ENCODE data around the gene DNAJC5G.
A peak's percentile ranks its signal among the peaks of the same experiment; 100 is the strongest.
"Not testable (repeated sequence)": the region's sequence is repeated elsewhere in the genome, so short reads cannot be mapped to it uniquely, and the experiment has no call there.

Gene DNAJC5G

GRCh38 chr2:27255187-27255586 is 20.0 kb upstream of the DNAJC5G start:
- DNase-seq = no peak

GRCh38 chr2:27255660-27256059 is 19.6 kb upstream of the DNAJC5G start:
- DNase-seq = no peak

GRCh38 chr2:27256855-27257454 is 18.3 kb upstream of the DNAJC5G start:
- DNase-seq = no peak

GRCh38 chr2:27258051-27258450 is 17.2 kb upstream of the DNAJC5G start:
- DNase-seq = no peak

- DNase-seq = no peak
Observed at GRCh38 chr2:27261241-27261925, 13.8 kb upstream of the DNAJC5G start.

DNA sequence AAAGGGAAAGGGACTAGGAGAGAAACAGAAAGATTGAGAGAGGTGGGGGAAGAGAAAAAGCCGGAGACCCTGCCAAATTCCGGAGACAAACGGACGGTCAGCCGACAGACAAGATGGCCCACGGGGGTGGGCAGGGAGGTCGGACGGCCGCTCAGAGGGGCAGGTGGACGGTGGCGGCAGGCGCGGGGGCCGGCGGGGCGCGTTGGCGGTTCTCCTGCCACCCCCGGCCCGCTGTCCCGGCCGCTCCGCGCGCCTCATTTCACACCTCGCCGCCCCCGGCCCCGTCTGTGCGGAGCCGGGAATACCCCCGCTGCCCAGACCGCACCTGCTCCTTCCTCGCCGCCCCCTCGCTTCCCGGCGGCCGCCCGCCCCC is 13.3 kb upstream of the DNAJC5G start:
- DNase-seq = no peak

DNA sequence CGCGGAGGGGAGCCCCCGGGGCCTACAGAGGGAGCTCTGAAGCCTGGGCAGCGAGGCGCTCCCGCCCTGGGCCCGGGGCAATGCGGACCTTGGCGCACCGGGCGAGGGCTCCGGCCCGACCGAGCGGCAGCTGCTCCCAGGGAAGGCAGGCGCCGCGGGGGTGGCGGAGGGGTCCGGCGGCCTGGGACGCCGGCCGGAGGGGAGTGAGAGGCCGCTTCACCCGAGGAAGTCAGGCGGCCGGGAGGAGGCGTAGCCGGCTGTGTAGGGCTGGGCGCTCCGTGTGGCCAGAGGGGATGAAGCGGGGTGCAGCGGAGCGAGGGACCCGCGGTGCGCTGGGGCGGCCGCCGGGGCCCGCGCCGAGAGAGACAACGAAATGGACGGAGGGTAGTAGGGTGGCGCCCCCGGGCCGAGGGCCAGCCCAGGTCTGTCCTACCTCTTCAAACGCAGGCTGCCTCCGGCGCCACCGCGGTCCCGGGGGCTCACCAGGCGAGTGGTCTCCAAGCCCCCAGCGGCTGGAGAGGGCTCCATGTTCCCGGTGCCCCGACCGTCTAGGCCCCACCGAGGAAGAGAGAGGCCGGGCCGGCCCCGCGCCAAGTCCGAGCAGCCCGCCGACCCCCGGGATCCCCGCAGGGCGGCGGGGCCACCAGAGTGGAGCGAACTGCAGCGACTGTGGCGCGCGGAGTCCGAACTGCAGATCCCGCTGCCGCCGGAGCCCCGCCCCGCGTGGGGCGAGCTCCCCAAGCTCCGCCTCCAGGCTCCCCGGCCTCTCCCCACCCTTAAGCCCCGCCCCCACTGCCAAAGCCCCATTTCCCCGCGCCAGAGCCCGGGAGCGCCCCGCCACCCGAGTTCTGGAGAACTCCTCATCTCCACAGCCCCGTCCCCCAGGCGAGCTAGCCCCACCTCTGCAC is 12.6 kb upstream of the DNAJC5G start, which contains the start of gene SLC30A3:
Gene SLC30A3, minus strand, starts transcription at position 669 of the 908 bp plus-strand sequence. Its CDS starts 141 bp downstream, at position 528.
- DNase-seq = no peak

DNA sequence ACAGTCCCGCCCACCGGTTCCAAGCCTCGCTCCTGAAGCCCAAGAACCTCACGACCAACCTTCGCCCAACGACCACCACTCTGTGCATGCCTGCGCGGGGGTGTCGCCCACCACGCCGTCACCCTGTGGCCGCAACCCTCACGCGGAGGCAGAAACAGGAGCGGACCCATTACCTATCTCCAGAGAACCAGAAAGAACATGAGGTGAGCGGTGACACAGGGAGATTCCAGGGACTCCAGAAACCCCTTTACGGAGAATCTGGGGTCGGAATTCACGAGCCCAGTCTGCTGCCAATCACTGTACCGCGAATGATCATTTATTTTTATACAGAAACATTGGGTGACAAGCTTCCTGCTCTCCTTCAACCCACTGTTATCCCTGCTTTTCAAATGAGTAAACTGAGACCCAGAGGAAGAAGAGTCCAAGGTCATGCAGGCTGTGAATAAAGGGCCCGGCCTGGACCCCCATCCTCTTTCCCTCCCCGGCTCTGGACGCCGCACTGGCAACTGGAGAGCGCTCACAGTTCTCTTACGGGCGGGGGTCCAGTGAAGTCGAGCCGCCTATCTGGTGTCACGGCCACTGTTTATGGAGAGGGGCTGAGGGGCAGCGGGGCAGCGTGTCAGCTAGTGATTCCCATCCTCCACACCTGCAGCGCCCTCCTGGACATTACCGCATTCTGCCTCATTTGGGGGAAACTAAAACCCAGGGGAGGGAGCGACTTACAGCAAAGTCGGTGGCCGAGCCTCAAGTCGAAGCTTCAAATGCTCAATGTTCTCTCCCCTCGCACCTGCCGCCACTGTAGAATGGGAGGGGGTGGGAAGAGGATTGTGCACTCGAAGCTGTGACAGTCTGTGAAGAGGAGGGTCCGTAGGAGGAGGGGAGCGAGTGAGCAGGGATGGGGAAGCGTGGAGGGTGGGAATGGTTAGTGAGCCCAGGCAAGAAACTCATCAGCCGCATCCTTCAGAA is 11.7 kb upstream of the DNAJC5G start:
- no peak for DNase-seq

DNA sequence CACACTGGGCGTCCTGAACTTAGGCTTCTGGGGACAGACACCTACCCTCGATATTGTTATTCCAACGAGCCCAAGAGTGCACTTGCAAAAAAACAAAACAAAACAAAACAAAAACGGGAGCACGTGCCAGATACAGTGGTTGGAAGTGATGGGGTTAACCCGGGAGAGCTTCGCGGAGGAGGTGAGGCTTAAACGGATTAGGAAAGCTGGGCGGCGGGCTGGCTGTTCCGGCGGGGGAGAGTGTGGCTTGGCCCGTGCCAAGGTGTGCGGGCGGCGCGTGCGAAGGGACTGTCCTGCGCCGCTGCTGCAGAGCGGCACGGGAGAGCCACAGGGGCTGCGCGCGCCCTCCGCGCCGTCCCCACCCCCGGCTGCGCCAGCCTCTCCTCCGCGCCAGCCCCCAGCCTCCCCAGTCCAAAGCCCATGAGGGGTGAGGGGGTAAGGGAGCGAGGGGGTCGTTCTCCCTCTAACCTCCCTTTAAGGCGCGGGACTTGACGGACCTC is 10.9 kb upstream of the DNAJC5G start:
- no peak for DNase-seq

DNA sequence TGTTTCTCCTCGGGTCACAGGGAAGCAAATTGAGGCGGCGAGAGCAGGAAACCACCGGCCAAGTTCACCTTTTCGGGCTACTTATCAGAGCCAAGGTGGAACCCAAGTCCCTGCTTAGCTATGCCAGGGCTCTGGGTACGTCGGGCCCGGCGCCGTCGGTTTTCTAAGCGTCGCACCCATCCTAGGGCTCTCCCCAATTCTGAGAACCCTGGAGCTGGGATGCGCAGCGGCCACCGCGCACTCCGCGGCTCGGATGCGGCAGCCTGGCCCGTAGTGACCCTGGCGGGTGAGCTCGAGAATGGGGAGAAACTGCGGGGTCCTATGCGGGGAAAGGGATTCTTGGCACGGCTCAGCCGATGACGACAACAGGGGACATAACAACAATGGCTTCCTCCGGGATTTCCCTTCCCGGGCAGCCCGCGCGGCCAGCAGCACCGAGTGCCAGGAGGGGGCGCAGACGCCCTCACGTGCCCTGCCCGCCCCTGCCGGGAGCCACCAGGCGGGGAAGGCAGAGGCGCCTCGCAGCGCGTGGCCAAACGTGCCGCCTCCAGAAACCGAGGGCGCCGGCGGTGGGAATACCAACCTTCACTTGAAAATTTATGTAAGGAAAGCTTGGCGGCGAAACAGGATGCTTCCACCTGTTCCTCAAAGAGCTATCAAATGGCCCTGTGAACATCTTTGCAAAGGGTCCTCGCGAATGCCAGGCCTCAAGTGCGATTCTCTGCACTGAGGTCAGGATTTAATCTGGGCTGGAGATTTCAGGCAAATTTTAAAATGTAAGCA is 10.3 kb upstream of the DNAJC5G start:
- DNase-seq = peak; percentile 19

DNA sequence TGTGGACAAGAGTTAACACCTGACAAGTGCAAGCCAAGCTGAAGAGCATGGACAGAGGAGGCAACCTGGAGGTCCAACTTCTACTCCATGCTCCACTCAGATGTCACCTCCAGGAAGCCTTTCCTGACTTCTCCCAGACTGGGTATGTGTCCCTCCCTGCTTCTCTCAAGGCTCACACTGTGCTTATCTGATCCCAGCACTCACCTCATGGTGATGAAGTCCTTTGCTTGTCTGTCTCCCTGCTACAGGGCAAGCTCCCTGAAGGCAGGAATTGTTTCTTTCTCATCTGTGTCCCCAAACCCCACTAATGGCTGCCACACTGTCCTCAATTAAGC is 9.7 kb upstream of the DNAJC5G start:
- no peak for DNase-seq

- DNase-seq = not testable (repeated sequence)
Observed at GRCh38 chr2:27268296-27268695, 6.9 kb upstream of the DNAJC5G start.

GRCh38 chr2:27270131-27270530 is 5.1 kb upstream of the DNAJC5G start:
- no peak for DNase-seq

DNA sequence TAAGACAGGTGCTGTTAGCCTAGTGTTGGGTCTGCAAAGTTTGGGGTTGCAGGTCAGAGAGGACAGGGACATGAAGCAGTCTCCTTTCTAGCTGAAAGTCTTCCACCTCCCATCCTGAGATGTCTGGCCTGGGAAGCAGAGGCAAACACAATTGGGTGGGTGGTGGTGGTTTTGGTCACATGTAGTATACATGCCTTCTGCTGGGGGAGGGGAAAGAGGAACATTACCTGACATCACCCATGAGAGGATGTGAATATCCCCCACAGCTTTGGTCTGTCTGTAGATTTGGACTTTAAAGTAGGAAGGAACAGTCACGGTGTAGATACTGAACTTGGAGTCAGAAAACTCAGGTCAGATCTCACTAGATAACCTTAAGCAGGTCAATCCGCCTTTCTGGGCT is 4.6 kb upstream of the DNAJC5G start:
- no peak for DNase-seq

DNA sequence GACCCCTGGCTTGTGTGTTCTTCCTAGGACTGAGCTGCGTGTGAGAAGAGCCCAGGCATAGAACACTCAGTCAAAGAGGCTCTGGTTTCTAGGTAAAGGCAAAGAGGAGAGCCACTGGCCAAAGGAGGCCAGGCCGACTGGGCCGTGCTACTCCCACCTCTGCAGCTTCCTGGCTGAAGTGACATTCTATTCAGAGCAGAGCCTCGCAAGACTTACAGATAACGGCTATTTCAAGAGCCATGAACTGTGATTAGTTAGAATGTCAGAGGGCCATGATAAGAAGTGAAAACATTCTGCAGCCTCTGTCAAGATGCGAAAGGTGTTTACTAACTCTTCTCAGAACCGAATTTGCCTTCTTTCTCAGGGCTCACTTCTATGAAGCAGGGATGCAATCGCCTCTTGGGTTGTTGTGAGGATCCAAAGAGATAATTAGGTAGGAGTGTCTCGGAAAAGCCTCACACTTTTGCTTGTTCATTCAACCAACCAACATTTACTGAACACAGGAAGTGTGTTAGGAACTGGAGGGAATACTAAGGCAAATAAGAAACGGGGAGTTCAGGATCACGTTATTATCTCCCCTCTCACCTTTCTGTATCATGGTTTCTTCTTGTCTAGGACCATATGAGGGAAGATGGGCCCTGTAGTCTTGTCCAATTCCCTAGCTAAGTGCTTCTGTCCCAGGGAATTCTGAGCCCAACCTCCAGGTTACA is 3.4 kb upstream of the DNAJC5G start:
- DNase-seq = no peak

GRCh38 chr2:27272537-27273522 is 2.4 kb upstream of the DNAJC5G start:
- DNase-seq = not testable (repeated sequence)

DNA sequence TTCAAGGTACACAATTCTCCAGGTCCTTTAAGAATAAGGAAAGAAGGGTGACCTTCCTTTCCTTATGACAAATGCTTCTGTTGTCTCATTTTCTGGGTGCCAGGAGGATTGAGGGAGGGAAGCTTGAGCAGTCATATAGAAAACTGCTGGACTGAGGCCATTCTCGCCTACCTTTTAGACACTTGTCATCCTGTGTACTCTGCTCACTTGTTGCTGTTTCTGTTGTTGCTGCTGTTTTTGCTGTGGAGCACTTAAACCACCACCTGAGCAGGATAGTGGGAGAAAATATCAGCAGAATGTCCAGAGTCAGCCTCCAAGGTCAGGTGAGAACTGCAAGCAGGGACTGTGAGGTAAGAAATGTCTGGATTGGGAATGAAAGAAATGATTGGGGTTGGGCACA is 2.8 kb downstream of the DNAJC5G start:
- no peak for DNase-seq

GRCh38 chr2:27280826-27281225 is 5.6 kb downstream of the DNAJC5G start:
- DNase-seq = no peak

GRCh38 chr2:27281442-27281841 is 6.2 kb downstream of the DNAJC5G start:
- no peak for DNase-seq
